Stomach (tissue), 19 donors: ENCODE measurements around the gene EIF3J. TPM values are rescaled to one million over a fixed set of nuclear protein-coding genes. Genes with fewer than 3 reads are reported as not detected.
A peak's percentile ranks its signal among the peaks of the same experiment; 100 is the strongest.

Experiments used
- DNase-seq, 2 donors: peaks; one replicate each; pipeline versions ENCODE4 v3.0.0 to v3.0.0-alpha.2; 2013 to 2019
- H3K27ac ChIP-seq, 5 donors: fragments of 200-600 bp in 4 of 5; sonication (generic) in 4 of 5; one replicate each; pipeline ENCODE4 v1.5.1; 2013 to 2019; ENCODE audit warnings: mild to moderate bottlenecking in 1 of 5, moderate library complexity in 1 of 5
- H3K27me3 ChIP-seq, 3 donors: fragments of 200-600 bp; sonication (generic); one replicate each; pipeline ENCODE4 v1.5.1; 2017 to 2019; ENCODE audit warnings: mixed run types in 1 of 3
- H3K36me3 ChIP-seq, 4 donors: fragments of 200-600 bp; sonication (generic); 1 replicate in 3 of 4; 2 replicates in 1 of 4; pipeline ENCODE4 v1.5.1; 2016 to 2019
- H3K4me1 ChIP-seq, 4 donors: fragments of 200-600 bp; sonication (generic); one replicate each; pipeline ENCODE4 v1.5.1; 2016 to 2019
- H3K4me3 ChIP-seq, 4 donors: fragments of 200-600 bp; sonication (generic) in 3 of 4; one replicate each; pipeline ENCODE4 v1.5.1; 2016 to 2019; ENCODE audit warnings: mild to moderate bottlenecking in 1 of 4
- H3K9me3 ChIP-seq, 4 donors: fragments of 200-600 bp; sonication (generic); one replicate each; pipeline ENCODE4 v1.5.1; 2016 to 2019
- EP300 ChIP-seq: sonication (generic); formaldehyde crosslinking; IDR thresholded peaks from one replicate; pipeline ENCODE4 v1.6.1; 2017; ENCODE audit warnings: antibody characterized with exemption
- POLR2A ChIP-seq, 4 donors: fragments of 450-650 bp; IDR thresholded peaks; one replicate each; pipeline ENCODE4 v1.6.1; 2016; ENCODE audit warnings: antibody characterized with exemption in 4 of 4, control low read depth in 2 of 4, mild to moderate bottlenecking in 1 of 4, moderate library complexity in 1 of 4
- POLR2AphosphoS5 ChIP-seq, 3 donors: sonication (generic); formaldehyde crosslinking; IDR thresholded peaks; one replicate each; pipeline ENCODE4 v1.6.1; 2016; ENCODE audit warnings: antibody characterized with exemption in 3 of 3
- WGBS, 5 donors: extraction: QIAGEN DNeasy Blood & Tissue Kit in 3 of 5; methylation state at CpG; one replicate each; pipeline versions ENCODE4 v1.1.5 to v1.1.7; 2013 to 2018; 5-methylcytosine and 5-hydroxymethylcytosine counted together
- intact Hi-C: fragments of 100-400 bp; cut with DNase I; formaldehyde crosslinking; loops from one replicate; pipeline ENCODE4 v1.15.1; 2023; ENCODE audit warnings: low total_unique reads
- long read RNA-seq, 10 donors: transcript quantifications; one replicate each; lab custom pipeline, GENCODE V29; 2026
- polyA plus RNA-seq, 3 donors: library from polyadenylated mRNA; stranded (reverse); fragments of 200-250 nt; gene quantifications; one replicate each; pipeline ENCODE4 v1.2.3, GENCODE V29; 2013
- total RNA-seq, 5 donors: library from RNA; depleted of rRNA; stranded (reverse); fragments of >200 nt; gene quantifications; one replicate each; pipeline versions ENCODE4 v1.1.0 to v1.2.3, GENCODE V29; 2014 to 2016
- TF ChIP-seq, protein P1 (sequence below), 7 experiments: fragments of 450-650 bp in 4 of 7; fragments of 200-600 bp in 3 of 7; sonication (generic) in 3 of 7; IDR thresholded peaks; one replicate each; pipeline ENCODE4 v1.5.1; 2016 to 2019; ENCODE audit warnings: antibody characterized with exemption in 7 of 7, control low read depth in 2 of 7, mild to moderate bottlenecking in 1 of 7
- donor health status: healthy with polysubstance abuse.
- donor health status: Bipolar disorder and iron deficiency.
- donor health status: healthy.

The EIF3J gene
- total RNA-seq (100 to 1,000 TPM in 1 of 5 donors, 10 to 100 TPM in 4; 42.6 to 100 (median 61.6) TPM), polyA plus RNA-seq (10 to 100 TPM; 41.5 to 53.9 (median 44.1) TPM)
- long read RNA-seq, donor 1, partial matches to known transcripts, result 0 of 4 reads
- long read RNA-seq, donor 1, other reads (novel, unspliced or antisense), result 0 of 4 reads
- long read RNA-seq, donor 2, transcript EIF3J-201 (8 exons, 2,569 nt), result major isoform, 12 of 27 reads
- long read RNA-seq, donor 2, partial matches to known transcripts, result 14 of 27 reads
- long read RNA-seq, donor 2, other reads (novel, unspliced or antisense), result 0 of 27 reads
- long read RNA-seq, donor 3, transcript EIF3J-201 (8 exons, 2,569 nt), result major isoform, 5 of 36 reads
- long read RNA-seq, donor 3, partial matches to known transcripts, result 30 of 36 reads
- long read RNA-seq, donor 3, other reads (novel, unspliced or antisense), result 0 of 36 reads
- long read RNA-seq, donor 4, result 0 reads
- long read RNA-seq, donor 5, transcript EIF3J-201 (8 exons, 2,569 nt), result major isoform, 8 of 21 reads
- long read RNA-seq, donor 5, partial matches to known transcripts, result 12 of 21 reads
- long read RNA-seq, donor 5, other reads (novel, unspliced or antisense), result 0 of 21 reads
- long read RNA-seq, donor 6, transcript EIF3J-201 (8 exons, 2,569 nt), result major isoform, 17 of 109 reads
- long read RNA-seq, donor 6, partial matches to known transcripts, result 84 of 109 reads
- long read RNA-seq, donor 6, other reads (novel, unspliced or antisense), result 6 of 109 reads
- long read RNA-seq, donor 7, transcript EIF3J-201 (8 exons, 2,569 nt), result major isoform, 8 of 21 reads
- long read RNA-seq, donor 7, partial matches to known transcripts, result 13 of 21 reads
- long read RNA-seq, donor 7, other reads (novel, unspliced or antisense), result 0 of 21 reads
- long read RNA-seq, donor 8, transcript EIF3J-201 (8 exons, 2,569 nt), result major isoform, 8 of 46 reads
- long read RNA-seq, donor 8, partial matches to known transcripts, result 12 of 46 reads
- long read RNA-seq, donor 8, other reads (novel, unspliced or antisense), result 26 of 46 reads
- long read RNA-seq, donor 9, partial matches to known transcripts, result 18 of 23 reads
- long read RNA-seq, donor 9, other reads (novel, unspliced or antisense), result 0 of 23 reads
- long read RNA-seq, donor 10, partial matches to known transcripts, result 0 of 4 reads
- long read RNA-seq, donor 10, other reads (novel, unspliced or antisense), result 0 of 4 reads

DNA sequence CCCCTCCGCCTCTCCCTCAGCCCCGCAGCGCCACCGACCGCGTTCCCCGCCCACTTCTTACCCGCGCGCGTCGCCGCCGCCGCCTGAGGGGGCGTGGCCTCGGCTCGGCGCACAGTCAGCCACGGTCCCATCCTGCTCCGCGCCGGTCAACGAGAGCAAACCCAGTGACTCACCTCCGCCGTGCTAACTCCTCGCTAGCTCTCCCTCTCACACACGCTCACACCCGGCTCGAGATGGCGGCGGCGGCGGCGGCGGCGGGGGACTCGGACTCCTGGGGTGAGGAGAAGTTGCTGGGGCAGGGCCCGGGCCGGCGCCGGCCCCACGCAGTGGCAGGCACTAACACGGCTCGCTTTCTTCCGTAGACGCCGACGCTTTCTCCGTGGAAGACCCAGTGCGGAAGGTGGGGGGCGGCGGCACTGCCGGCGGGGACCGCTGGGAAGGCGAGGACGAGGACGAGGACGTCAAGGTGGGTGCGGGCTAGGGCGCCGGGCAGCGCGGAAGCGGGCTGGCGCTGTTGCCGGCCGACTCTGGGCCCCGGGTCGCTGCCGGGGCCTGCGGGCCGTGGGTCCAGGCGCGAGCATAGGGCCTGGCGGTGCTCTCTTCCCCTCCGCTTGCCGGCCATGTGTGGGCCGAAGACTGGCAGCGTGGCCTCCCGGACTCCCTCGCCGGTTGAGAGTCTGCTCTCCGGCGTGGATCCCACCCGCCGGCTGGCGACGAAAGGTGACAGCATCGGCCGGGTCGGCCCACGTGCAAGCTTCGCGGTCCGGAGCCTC lies at the start of gene EIF3J:
TSS of gene EIF3J (plus strand) at position 186 of the 773 bp plus-strand sequence. CDS start at position 234, 48 bp downstream.
- peak within 1 kb of the TSS; percentile 98 to 99 (median 99) for H3K27ac ChIP-seq
- intact Hi-C loops, result no loop called here

DNA sequence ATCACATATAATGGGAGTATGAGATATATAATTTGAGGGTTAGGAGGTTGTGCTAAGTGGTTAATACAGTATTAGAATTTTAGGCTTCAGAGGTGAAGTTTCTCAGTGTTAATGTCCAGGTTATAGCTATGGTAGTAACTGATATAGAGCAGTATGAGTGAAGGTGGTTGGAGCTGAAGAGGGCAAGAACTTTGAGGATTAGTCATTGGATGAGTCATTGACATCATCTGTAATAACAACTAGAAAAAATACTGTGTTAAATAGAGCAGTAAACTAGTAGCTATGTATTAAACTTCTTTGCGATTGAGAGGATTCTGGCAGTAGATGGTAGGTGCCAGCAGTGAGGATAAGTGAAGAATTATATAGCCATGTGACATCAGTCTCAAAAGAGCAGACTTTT lies 47.5 kb upstream of the EIF3J start:
- Histone ChIP-seq H3K4me3 (no peak overlapping the region), H3K36me3 (peaks cover 25 to 76% (median 68%) of the 10 kb centered on the region in 4 donors), H3K27me3 (no peaks in the 10 kb centered on the region), H3K27ac (no peak overlapping the region), H3K4me1 (peaks cover 0 to 11% (median 0%) of the 10 kb centered on the region in 4 donors), H3K9me3 (no peaks in the 10 kb centered on the region)
- 77 to 98% (median 93%) methylated on average over 1 of the region's 1 CpG for WGBS, 5 donors
- intact Hi-C loops, result no loop called here
- TF ChIP-seq POLR2AphosphoS5 (IDR thresholded peaks at IDR 0.05), result no peak
- no peak for DNase-seq

More for the DNA sequence above, at the start of gene EIF3J:
- H3K4me3 ChIP-seq, result peak within 1 kb of the TSS; percentile 75 to 97 (median 92)
- H3K4me1 ChIP-seq, result peaks cover 25 to 69% (median 48%) of the 10 kb centered on the region in 4 donors
- H3K27me3 ChIP-seq, result no peaks in the 10 kb centered on the region
- H3K9me3 ChIP-seq, result no peaks in the 10 kb centered on the region
- 0 to 1% (median 0%) methylated on average over 28 to 95 of the region's 97 CpGs for WGBS, 5 donors
- DNase-seq, result peak; percentile 94 to 99
- peak in 2 of 4 donors; percentile 66 to 75 for TF ChIP-seq POLR2A (IDR thresholded peaks at IDR 0.05)
- TF ChIP-seq, protein P1, sequence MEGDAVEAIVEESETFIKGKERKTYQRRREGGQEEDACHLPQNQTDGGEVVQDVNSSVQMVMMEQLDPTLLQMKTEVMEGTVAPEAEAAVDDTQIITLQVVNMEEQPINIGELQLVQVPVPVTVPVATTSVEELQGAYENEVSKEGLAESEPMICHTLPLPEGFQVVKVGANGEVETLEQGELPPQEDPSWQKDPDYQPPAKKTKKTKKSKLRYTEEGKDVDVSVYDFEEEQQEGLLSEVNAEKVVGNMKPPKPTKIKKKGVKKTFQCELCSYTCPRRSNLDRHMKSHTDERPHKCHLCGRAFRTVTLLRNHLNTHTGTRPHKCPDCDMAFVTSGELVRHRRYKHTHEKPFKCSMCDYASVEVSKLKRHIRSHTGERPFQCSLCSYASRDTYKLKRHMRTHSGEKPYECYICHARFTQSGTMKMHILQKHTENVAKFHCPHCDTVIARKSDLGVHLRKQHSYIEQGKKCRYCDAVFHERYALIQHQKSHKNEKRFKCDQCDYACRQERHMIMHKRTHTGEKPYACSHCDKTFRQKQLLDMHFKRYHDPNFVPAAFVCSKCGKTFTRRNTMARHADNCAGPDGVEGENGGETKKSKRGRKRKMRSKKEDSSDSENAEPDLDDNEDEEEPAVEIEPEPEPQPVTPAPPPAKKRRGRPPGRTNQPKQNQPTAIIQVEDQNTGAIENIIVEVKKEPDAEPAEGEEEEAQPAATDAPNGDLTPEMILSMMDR (IDR thresholded peaks at IDR 0.05), result no peak
- no peak for TF ChIP-seq EP300
- TF ChIP-seq POLR2AphosphoS5 (IDR thresholded peaks at IDR 0.05), result peak; percentile 88 to 98 (median 97)
- H3K36me3 ChIP-seq, result peaks cover 5 to 37% (median 21%) of the 10 kb centered on the region in 4 donors

DNA sequence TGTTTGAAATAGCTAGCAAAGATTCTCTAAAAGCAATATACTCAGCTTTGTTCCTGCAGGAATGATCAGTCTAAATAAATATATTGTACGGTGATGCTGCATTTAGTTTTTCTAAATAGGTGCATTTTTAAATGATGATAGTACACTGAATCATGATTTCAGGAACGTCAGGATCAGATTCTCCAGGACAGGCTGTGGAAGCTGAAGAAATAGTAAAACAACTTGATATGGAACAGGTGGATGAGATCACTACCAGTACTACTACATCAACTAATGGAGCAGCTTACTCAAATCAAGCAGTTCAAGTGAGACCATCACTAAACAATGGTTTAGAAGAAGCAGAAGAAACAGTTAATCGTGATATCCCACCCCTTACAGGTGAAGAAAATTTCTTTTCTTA lies 46.3 kb upstream of the EIF3J start:
- no peak for DNase-seq

DNA sequence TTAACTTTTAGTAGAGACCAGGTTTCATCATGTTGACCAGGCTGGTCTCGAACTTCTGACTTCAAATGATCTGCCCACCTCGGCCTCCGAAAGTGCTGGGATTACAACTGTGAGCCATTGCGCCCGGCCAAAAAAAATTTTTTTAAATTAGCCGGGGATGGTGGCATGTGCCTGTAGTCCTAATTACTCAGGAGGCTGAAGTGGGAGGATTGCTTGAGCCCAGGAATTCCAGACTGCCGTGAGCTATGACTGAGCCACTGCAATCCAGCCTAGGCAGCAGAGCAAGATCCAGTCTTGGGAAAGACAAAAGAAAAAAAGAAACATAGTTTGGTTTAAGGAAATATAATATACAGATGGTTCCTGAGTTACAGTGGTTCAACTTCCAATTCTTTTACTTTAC lies 44.9 kb upstream of the EIF3J start:
- Histone ChIP-seq H3K4me3 (no peak overlapping the region), H3K36me3 (peaks cover 21 to 81% (median 77%) of the 10 kb centered on the region in 4 donors), H3K27ac (no peak overlapping the region), H3K27me3 (no peaks in the 10 kb centered on the region), H3K9me3 (no peaks in the 10 kb centered on the region), H3K4me1 (peaks cover 0 to 11% (median 0%) of the 10 kb centered on the region in 4 donors)
- intact Hi-C loops, result no loop called here
- TF ChIP-seq POLR2AphosphoS5 (IDR thresholded peaks at IDR 0.05) (no peak), POLR2A (IDR thresholded peaks at IDR 0.05) (no peak), EP300 (no peak)
- TF ChIP-seq, protein P1 (IDR thresholded peaks at IDR 0.05), result no peak
- no peak for DNase-seq
- 91 to 98% (median 94%) methylated on average over 7 of the region's 7 CpGs for WGBS, 5 donors

More for the DNA sequence above, 46.3 kb upstream of the EIF3J start:
- intact Hi-C loops, result no loop called here
- Histone ChIP-seq H3K27me3 (no peaks in the 10 kb centered on the region), H3K4me1 (peaks cover 0 to 11% (median 0%) of the 10 kb centered on the region in 4 donors), H3K36me3 (peaks cover 25 to 77% (median 72%) of the 10 kb centered on the region in 4 donors), H3K27ac (no peak overlapping the region), H3K4me3 (no peak overlapping the region), H3K9me3 (no peaks in the 10 kb centered on the region)
- no peak for TF ChIP-seq EP300
- TF ChIP-seq POLR2A (IDR thresholded peaks at IDR 0.05), result no peak
- TF ChIP-seq POLR2AphosphoS5 (IDR thresholded peaks at IDR 0.05), result no peak
- TF ChIP-seq, protein P1 (IDR thresholded peaks at IDR 0.05), result no peak
- 76 to 86% (median 78%) methylated on average over 3 of the region's 3 CpGs for WGBS, 5 donors
